Parathyroid adenoma (tissue), 2 donors: Measurements from ENCODE around the gene ACYP1.

ENCODE experiments used
- H2AFZ ChIP-seq: fragments of 300-600 bp; sonication (generic); one replicate; pipeline ENCODE4 v1.7.0; 2017; ENCODE audit warnings: antibody characterized with exemption, mild to moderate bottlenecking
- H3K27ac ChIP-seq: fragments of 300-600 bp; sonication (generic); one replicate; pipeline ENCODE4 v1.7.0; 2017
- H3K27me3 ChIP-seq: fragments of 300-600 bp; sonication (generic); one replicate; pipeline ENCODE4 v1.7.0; 2017; ENCODE audit warnings: low read length; ENCODE audit not compliant: control insufficient read depth, insufficient read depth
- H3K36me3 ChIP-seq: fragments of 300-600 bp; sonication (generic); one replicate; pipeline ENCODE4 v1.7.0; 2017; ENCODE audit warnings: low read length; ENCODE audit not compliant: control insufficient read depth, insufficient read depth
- H3K4me1 ChIP-seq: fragments of 300-600 bp; sonication (generic); one replicate; pipeline ENCODE4 v1.7.0; 2017; ENCODE audit warnings: control low read depth
- H3K4me2 ChIP-seq: fragments of 300-600 bp; sonication (generic); one replicate; pipeline ENCODE4 v1.7.0; 2017; ENCODE audit warnings: low read length
- H3K4me3 ChIP-seq: fragments of 300-600 bp; sonication (generic); one replicate; pipeline ENCODE4 v1.7.0; 2017; ENCODE audit warnings: low read depth, low read length
- H3K79me2 ChIP-seq: fragments of 300-600 bp; sonication (generic); one replicate; pipeline ENCODE4 v1.7.0; 2017; ENCODE audit warnings: control low read depth
- H3K9ac ChIP-seq: fragments of 300-600 bp; sonication (generic); one replicate; pipeline ENCODE4 v1.7.0; 2017; ENCODE audit warnings: mild to moderate bottlenecking
- H3K9me3 ChIP-seq: fragments of 300-600 bp; sonication (generic); one replicate; pipeline ENCODE4 v1.7.0; 2017; ENCODE audit warnings: low read length; ENCODE audit not compliant: control insufficient read depth
- TF ChIP-seq, protein P1 (sequence below): fragments of 300-600 bp; sonication (generic); IDR thresholded peaks from one replicate; pipeline ENCODE4 v1.7.0; 2017; ENCODE audit warnings: antibody characterized with exemption, mild to moderate bottlenecking
- donor health status: primary hyperparathyroidism.

The ACYP1 gene

DNA sequence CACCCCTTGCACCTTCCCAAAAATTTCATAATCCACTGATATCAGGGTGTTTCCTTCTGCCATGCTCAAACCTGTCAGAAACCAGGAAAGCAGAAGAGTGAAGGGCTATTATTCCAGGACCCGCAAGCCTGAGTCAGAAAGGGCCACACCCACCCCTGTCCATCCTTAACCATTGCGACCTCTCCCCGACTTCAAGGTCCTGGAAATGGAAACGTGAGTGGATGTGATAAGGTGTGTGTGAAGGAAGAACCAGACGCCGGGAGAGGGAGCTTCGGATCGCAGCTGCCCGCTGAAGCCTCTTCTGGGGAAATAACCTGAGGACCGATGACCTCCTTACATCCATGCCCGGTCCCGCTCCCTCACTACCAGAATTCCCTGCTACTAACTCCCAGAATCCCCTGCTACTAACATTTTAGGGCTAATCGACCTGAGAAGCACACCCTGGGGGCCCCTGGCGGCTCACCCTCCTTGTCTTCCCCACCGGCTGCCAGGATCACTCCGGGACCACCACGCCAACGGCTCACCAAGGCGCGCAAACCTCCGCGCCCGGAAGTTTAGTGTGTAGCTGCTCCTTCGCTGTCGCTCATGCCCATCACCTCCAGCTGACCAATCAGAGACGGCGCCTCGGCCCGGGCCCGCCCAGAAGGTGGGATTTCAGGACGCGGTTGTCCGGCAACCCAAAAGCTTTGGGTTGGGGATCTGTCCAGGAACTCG lies at the start of gene ACYP1:
TSS of gene ACYP1 (minus strand) at position 534 of the 714 bp plus-strand sequence. CDS start at position 63, 471 bp downstream.
- Histone ChIP-seq H3K4me2 (peak within 1 kb of the TSS; percentile 91), H3K27ac (peak within 1 kb of the TSS; percentile 58)
- TF ChIP-seq, protein P1, sequence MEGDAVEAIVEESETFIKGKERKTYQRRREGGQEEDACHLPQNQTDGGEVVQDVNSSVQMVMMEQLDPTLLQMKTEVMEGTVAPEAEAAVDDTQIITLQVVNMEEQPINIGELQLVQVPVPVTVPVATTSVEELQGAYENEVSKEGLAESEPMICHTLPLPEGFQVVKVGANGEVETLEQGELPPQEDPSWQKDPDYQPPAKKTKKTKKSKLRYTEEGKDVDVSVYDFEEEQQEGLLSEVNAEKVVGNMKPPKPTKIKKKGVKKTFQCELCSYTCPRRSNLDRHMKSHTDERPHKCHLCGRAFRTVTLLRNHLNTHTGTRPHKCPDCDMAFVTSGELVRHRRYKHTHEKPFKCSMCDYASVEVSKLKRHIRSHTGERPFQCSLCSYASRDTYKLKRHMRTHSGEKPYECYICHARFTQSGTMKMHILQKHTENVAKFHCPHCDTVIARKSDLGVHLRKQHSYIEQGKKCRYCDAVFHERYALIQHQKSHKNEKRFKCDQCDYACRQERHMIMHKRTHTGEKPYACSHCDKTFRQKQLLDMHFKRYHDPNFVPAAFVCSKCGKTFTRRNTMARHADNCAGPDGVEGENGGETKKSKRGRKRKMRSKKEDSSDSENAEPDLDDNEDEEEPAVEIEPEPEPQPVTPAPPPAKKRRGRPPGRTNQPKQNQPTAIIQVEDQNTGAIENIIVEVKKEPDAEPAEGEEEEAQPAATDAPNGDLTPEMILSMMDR: no peak

DNA sequence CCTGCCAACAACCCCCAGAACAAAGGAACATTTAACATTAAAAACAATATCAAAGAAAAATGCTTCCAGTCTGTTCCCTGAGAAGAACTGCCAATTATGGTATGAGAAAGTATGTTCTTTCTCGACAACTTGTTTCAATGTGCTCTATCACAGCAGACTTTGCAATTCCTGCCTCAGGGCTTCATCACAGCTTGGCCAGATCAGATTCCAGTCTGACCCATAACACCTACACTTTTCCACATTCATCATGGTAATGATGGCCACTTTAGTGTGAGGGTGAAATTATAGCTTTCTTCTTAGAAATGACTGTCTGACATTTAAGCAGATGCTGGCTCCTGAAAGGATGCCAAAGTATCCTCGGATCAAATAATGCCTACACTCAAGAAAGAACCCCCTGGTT lies 46.1 kb upstream of the ACYP1 start:
- Histone ChIP-seq H3K4me2 (no peak overlapping the region), H3K27me3 (no peaks in the 10 kb centered on the region), H3K36me3 (no peaks in the 10 kb centered on the region)

More for the DNA sequence above, at the start of gene ACYP1:
- H3K9me3 ChIP-seq: no peaks in the 10 kb centered on the region
- peaks cover 7% of the 10 kb centered on the region for H3K79me2 ChIP-seq
- no peaks in the 10 kb centered on the region for H3K27me3 ChIP-seq
- peak within 1 kb of the TSS; percentile 69 for H3K4me3 ChIP-seq
- H3K36me3 ChIP-seq: no peaks in the 10 kb centered on the region
- H2AFZ ChIP-seq: peak within 1 kb of the TSS; percentile 82
- no peak within 1 kb of the TSS for H3K9ac ChIP-seq
- H3K4me1 ChIP-seq: peaks cover 3% of the 10 kb centered on the region

DNA sequence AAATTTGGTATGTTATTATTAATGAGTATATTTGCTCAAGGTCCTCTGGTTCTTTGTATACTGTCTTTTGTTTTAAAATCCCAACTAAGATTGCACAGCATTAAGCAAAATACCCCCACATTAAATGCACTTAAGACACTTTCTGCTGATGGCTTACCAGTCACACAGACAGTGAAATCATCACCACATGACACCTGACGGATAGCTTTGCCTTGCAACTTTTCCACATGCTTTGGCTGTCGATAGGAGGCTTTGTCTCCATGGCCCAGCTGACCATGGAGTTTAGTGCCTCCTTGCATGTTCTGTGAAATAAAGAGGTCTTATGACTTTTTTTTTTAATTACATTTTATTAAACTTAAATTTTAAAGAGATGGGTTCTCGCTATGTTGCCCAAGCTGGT lies 43.4 kb upstream of the ACYP1 start:
- Histone ChIP-seq H3K27me3 (no peaks in the 10 kb centered on the region), H3K79me2 (no peaks in the 10 kb centered on the region), H3K9me3 (no peaks in the 10 kb centered on the region), H3K4me3 (no peak overlapping the region), H3K4me1 (no peaks in the 10 kb centered on the region), H2AFZ (no peak overlapping the region), H3K4me2 (no peak overlapping the region), H3K36me3 (no peaks in the 10 kb centered on the region), H3K9ac (no peak overlapping the region), H3K27ac (no peak overlapping the region)
- TF ChIP-seq, protein P1: no peak

More for the DNA sequence above, 46.1 kb upstream of the ACYP1 start:
- H2AFZ ChIP-seq: no peak overlapping the region
- TF ChIP-seq, protein P1: no peak
- H3K79me2 ChIP-seq: no peaks in the 10 kb centered on the region
- no peaks in the 10 kb centered on the region for H3K9me3 ChIP-seq
- no peak overlapping the region for H3K9ac ChIP-seq
- H3K4me3 ChIP-seq: no peak overlapping the region
- no peaks in the 10 kb centered on the region for H3K4me1 ChIP-seq
- no peak overlapping the region for H3K27ac ChIP-seq

DNA sequence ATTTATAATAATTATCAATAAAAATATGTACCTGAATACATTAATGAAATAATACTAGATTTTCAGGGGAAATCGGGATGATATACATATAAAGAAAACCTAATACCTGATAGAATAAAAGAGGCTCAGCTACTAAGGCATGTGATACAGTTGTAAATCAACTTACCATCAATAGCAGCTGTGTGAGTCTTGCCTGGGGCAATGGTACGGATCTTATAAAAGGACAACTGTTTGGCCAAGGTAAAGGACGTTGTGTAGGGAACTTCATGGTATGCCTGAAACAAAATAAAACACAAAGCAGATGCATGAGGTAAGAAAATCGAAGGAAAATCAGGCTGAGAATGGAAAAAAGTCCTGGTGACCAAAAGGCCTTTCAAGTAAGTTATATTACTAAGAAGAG lies 37.7 kb upstream of the ACYP1 start:
- Histone ChIP-seq H3K27me3 (no peaks in the 10 kb centered on the region), H3K36me3 (no peaks in the 10 kb centered on the region), H3K9me3 (no peaks in the 10 kb centered on the region), H3K27ac (no peak overlapping the region), H3K4me2 (no peak overlapping the region), H3K9ac (no peak overlapping the region), H3K4me3 (no peak overlapping the region), H2AFZ (no peak overlapping the region), H3K79me2 (no peaks in the 10 kb centered on the region), H3K4me1 (no peaks in the 10 kb centered on the region)
- TF ChIP-seq, protein P1: no peak

DNA sequence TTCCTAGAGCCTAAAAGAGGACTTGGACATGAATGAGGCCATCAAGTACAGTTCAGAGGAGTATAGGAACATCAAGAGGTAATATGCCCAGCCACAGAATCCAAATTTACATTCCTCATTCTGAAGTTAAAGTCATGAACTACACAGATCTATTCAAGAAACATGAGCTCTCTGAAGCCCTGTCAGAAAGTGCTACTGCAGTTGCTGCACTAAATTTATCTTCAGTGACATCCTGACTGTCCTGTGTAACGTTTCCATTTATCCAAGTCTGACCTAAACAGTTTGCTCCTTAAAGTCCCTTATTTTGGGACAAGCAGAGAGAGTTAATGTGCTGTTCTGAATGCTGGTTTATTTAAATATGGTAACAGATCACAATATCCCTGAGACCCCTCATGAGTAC lies 34.9 kb upstream of the ACYP1 start:
- Histone ChIP-seq H3K36me3 (no peaks in the 10 kb centered on the region), H3K4me1 (no peaks in the 10 kb centered on the region), H3K4me3 (no peak overlapping the region), H3K9me3 (no peaks in the 10 kb centered on the region), H3K9ac (no peak overlapping the region), H3K4me2 (no peak overlapping the region), H2AFZ (no peak overlapping the region), H3K27ac (no peak overlapping the region), H3K27me3 (no peaks in the 10 kb centered on the region), H3K79me2 (peaks cover 2% of the 10 kb centered on the region)
- TF ChIP-seq, protein P1: no peak
